OCI-M1 (cell line): ENCODE results near the gene USP25.
A peak's percentile ranks its signal among the peaks of the same experiment; 100 is the strongest.

Experiments used
- DNase-seq: peaks from one replicate; lab custom pipeline; 2025; lab: John Stamatoyannopoulos, UW

The USP25 gene

GRCh38 chr21:15857740-15858139 lies 128.0 kb downstream of the USP25 start:
- no peak for DNase-seq

DNA sequence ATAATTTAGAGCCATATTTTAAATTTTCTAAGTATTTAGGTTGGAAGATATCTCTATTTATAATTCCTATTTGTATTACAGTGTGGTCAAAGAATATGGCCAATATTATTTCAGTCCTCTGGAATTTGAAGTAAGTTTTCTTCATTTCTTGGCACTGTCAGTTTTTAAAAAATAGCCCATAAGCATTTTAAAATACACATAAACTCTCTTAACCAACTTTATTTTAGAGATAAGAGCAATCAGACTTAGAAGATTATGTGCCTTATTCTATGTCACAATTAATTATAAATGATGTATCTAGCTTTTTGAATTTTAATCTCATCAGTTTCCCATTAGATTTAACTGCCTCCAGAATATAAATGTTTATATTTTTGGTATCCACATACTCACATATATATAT lies 130.8 kb downstream of the USP25 start:
- DNase-seq = no peak

GRCh38 chr21:15868940-15869339 lies 139.2 kb downstream of the USP25 start:
- no peak for DNase-seq

GRCh38 chr21:15870819-15871218 lies 141.0 kb downstream of the USP25 start:
- DNase-seq = no peak

- no peak for DNase-seq
Observed at GRCh38 chr21:15872236-15872635, 142.5 kb downstream of the USP25 start.

DNA sequence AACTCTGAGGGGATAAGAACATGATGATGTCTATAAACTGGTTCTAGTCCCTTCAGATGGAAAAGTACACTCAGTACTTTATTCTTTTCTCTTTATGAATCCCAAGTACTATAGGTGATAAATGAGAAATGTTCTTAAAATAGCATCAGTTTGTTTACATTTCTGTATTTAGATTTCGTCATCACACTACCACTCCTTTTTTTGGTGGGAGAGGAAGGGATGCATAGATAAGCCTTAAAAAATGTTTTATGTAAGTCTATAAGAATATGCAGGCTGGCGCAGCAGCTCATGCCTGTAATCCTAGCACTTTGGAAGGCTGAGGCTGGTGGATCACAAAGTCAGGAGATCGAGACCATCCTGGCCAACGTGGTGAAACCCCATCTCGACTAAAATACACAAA lies 144.8 kb downstream of the USP25 start:
- DNase-seq = no peak

GRCh38 chr21:15875286-15875685 lies 145.5 kb downstream of the USP25 start:
- no peak for DNase-seq

GRCh38 chr21:15893902-15894301 lies 164.1 kb downstream of the USP25 start:
- no peak for DNase-seq

DNA sequence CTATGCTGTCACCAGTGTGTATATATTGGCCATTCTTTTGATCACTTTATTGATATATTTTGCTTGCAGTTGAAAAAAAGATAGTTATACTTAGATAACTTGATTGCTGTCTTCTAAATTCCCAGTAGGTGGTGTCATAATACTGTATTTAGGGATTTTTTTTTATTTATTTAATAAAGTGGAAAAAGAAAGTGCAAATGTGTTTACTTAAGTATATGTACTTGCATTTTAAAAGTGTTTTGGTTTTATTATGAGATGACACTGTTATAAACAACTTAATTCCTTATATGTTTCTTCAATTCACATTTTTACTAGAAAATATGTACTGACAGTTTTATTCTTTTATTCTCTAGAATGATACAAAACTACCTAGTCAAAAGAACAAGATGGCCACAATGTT lies 164.8 kb downstream of the USP25 start:
- peak; percentile 42 for DNase-seq

- DNase-seq = no peak
Observed at GRCh38 chr21:15895142-15896106, 165.6 kb downstream of the USP25 start.

- DNase-seq = no peak
Observed at GRCh38 chr21:15896501-15896900, 166.7 kb downstream of the USP25 start.

DNA sequence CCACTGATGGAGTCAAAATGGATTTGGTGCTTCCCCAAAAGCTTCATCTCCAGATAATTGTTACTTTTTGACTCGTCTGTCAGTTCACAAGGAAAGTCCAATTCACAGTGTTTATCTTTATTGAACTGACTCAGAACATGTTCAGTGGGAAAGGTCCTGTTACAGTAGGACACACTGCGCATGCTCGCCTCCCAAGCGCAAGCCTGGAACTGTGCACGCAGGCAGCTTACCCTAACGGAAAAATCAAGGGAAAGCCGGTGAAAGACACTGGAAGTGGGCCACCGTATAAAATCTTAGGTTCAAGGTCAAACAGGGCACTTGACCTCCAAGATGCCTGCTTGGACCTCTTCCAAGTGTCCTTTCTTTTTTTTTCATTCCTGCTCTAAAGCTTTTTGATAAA lies 174.6 kb downstream of the USP25 start:
- no peak for DNase-seq

GRCh38 chr21:15908187-15908586 lies 178.4 kb downstream of the USP25 start:
- no peak for DNase-seq

- no peak for DNase-seq
Observed at GRCh38 chr21:15928196-15928595, 198.4 kb downstream of the USP25 start.

DNA sequence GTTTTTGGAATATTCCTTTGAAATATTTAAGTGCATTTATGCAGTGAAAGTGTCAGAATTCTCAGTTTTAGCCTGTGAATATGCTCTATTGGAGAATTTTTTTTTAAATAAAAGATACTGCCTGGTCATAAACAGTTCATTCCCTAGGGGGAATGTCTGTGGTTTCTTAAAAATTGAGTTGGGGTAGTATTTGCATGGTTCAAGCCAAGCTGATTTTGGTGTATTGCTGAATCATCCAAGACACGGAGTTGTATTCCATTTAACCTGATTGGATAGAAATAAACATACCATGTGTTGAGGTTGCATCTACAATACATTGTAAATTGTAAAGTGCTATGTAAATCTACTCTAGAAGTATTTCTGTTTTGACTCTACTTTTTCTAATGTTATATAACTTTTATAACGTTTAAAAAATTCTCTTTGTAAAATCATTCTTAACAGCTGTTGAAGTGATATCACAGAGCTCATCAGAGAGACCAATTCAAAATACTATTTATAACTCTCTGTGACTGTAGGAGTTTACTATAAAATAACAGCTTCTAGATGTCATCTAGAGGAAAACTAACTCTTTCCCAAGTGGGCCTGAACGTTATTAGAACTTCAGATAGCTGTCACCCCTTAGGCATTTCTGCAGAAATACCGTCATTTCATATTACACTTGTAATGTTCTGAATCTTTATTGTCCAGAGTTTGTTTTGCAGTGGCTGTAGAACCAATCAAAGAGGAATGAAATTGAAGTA lies 199.1 kb downstream of the USP25 start:
- peak; percentile 30 for DNase-seq

- peak; percentile 16 for DNase-seq
Observed at GRCh38 chr21:15929536-15929935, 199.8 kb downstream of the USP25 start.
